Left hindlimb (tissue), 1 donor: ENCODE results near the gene IGF1R.
"Not testable (repeated sequence)": the region's sequence is repeated elsewhere in the genome, so short reads cannot be mapped to it uniquely, and the experiment has no call there.

Experiments used
- DNase-seq: peaks from one replicate; pipeline ENCODE4 v3.0.0-alpha.2; 2018

The IGF1R gene

DNA sequence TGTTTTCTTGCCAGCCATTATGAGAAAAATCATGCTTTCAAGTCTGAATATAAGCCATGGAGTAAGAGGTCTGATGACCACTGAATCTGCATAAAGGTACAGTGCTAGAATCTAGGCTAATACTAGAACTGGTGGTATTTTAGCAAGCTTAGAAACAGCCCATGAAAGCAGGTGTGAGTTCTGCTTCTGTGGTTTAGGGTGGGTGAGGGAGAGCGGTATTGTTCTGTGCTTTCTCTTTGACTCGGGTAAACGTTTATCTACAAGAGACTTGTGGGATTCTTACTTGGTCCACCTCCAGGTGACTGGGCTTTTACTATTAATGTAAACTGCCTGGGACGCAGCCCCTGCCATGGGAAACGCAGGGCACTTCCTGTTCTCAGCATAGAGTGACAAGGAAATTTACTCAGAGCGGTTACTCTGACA lies 304.1 kb downstream of the IGF1R start:
- DNase-seq: no peak

- no peak for DNase-seq
These were observed 304.9 kb downstream of the IGF1R start for GRCh38 chr15:98953000-98953787.

DNA sequence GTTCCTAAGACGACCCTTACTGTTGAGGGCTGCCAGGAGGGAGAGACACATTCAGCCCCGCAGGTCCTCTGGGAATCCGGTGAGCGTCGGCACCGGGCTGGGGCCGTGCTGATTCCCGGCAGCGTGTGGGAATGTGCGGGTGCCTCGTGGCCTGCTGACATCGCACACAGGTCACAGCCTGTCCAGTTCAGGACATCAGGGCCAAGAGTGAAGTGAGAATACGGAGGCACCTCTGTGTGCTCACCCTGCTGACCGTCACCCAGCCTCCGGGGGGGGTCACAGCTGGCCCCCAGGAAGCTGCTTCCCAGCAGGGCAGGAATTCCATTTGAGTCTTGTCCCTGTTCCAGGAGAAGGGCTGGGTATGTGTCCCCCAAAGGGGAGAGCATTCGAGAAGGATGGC lies 305.6 kb downstream of the IGF1R start:
- no peak for DNase-seq

- peak; percentile 56 for DNase-seq
These were observed 306.1 kb downstream of the IGF1R start for GRCh38 chr15:98954411-98954810.

GRCh38 chr15:98955331-98955730 lies 307.0 kb downstream of the IGF1R start:
- peak; percentile 60 for DNase-seq

DNA sequence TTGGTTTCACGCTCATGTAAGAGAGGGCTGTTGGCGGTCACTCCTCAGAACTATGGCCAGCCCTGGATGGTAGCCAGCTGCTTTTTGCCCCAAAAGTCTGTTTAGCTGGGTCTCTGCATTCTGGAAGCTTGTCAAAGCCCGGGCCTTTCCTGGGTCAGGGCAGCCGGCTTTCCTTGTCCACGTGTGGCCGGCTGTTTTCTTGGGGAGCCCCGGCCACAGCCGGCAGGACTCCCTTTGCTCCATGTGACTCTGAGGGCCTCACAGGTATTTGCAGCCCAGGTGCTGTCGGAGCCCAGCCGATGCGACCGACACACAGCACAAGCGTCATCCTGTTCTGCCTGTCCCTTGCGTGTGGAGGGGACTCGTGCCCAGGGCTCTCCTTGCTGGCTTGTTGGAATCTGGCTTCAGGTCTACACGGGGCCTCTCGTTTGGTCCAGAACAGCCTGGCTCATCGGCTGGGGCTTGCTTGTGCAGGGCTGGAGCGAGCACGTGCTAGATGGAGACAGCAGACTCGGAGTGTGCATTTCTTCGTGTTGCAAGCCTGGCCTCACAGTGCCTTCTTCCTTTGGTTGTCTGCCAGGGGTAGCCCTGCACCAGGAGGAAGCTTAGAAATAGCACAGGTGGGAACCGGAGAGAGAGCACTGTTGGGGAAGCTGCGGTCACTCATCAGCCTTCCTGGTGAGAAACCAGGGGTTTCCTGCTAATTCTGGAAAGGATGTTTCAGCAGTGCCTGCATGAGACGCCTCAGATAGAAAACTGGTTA lies 307.8 kb downstream of the IGF1R start:
- DNase-seq: no peak

- DNase-seq: no peak
These were observed 308.6 kb downstream of the IGF1R start for GRCh38 chr15:98956796-98957553.

GRCh38 chr15:98957655-98958054 lies 309.3 kb downstream of the IGF1R start:
- DNase-seq: no peak

DNA sequence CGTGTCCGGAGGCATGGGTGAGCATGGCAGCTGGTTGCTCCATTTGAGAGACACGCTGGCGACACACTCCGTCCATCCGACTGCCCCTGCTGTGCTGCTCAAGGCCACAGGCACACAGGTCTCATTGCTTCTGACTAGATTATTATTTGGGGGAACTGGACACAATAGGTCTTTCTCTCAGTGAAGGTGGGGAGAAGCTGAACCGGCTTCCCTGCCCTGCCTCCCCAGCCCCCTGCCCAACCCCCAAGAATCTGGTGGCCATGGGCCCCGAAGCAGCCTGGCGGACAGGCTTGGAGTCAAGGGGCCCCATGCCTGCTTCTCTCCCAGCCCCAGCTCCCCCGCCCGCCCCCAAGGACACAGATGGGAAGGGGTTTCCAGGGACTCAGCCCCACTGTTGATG lies 309.7 kb downstream of the IGF1R start:
- no peak for DNase-seq

GRCh38 chr15:98958918-98959639 lies 310.7 kb downstream of the IGF1R start:
- no peak for DNase-seq

DNA sequence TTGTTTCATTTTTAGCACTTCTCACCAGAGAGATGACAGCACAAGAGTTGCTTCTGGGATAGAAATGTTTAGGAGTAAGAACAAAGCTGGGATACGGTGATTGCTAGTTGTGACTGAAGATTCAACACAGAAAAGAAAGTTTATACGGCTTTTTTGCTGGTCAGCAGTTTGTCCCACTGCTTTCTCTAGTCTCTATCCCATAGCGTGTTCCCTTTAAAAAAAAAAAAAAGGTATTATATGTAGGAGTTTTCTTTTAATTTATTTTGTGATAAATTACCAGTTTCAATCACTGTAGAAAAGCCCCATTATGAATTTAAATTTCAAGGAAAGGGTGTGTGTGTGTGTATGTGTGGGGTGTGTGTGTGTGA lies 311.3 kb downstream of the IGF1R start:
- DNase-seq: no peak

GRCh38 chr15:98960555-98961050 lies 312.3 kb downstream of the IGF1R start:
- no peak for DNase-seq

DNA sequence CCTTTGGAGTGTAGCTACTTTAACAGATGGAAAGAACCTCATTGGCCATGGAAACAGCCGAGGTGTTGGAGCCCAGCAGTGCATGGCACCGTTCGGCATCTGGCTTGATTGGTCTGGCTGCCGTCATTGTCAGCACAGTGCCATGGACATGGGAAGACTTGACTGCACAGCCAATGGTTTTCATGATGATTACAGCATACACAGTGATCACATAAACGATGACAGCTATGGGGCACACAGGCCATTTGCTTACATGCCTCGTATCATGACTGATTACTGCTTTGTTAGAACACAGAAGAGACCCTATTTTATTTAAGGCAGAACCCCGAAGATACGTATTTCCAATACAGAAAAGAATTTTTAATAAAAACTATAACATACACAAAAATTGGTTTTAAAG lies 315.1 kb downstream of the IGF1R start:
- no peak for DNase-seq

GRCh38 chr15:98964466-98965133 lies 316.3 kb downstream of the IGF1R start:
- no peak for DNase-seq

DNA sequence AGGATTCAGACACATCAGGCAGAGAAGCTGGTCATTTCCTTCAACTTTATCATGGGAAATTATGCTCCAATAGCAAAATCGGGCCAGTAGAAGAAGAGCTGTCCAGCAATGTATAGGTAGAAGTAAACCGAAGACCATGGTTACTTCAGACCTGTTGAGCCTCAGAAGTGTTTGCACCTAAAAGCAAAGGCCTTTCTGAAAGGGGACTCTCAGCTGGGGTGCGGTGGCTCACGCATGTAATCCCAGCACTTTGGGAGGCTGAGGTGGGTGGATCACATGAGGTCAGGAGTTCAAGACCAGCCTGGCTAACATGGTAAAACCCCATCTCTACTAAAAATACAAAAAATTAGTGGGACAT lies 316.8 kb downstream of the IGF1R start:
- not testable (repeated sequence) for DNase-seq

DNA sequence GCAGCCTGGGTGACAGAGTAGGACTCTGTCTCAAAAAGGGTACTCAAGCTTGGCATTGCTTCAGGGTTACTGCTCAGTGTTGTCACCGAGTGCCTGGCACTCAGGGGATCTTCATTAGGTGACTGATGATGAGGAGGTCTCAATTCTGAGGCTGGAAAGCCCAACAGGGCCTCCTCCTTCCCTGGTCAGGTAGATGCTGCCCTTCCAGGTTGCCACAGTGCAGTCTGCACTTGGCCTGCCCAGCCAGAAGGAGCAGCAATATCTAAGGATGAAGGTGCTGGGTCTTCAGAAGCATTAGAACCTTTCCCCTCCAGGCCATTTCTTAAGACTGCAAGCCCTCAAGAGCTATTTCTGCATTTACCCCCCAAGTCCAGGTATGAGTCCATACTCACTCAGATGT lies 317.3 kb downstream of the IGF1R start:
- no peak for DNase-seq

DNA sequence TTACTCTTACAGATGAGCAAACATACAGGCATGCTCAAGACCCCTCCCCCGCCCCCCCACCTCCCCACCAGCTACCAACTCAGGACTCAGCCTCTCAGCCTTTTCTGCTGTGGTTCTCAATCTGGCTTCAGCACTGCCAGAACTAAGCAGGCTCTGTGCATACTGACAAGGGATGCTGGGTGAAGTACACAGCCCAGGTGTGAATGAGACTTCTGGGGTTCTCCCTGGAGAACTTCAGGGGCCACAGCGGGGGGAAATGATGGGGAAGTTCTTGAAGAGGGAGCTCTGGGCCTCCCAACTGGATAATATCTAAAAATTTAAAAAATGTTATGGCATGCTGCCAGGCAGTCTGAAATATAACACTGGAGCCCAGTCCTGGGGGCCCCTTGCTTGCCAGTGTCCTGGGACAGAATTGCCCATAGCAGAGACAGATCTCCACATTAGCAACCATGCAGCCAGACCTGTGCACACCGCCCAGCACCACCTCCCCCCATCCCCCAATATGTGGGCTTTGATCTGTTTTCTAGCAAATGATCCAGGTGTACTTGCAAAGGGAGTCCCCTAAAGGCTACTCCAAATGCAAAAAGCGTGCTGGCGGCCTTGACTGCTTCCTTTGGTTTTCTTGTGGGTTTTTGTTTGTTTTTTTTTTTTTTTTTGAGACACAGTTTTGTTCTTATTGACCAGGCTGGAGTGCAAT lies 317.9 kb downstream of the IGF1R start:
- DNase-seq: no peak

- DNase-seq: no peak
These were observed 318.8 kb downstream of the IGF1R start for GRCh38 chr15:98967096-98967495.

DNA sequence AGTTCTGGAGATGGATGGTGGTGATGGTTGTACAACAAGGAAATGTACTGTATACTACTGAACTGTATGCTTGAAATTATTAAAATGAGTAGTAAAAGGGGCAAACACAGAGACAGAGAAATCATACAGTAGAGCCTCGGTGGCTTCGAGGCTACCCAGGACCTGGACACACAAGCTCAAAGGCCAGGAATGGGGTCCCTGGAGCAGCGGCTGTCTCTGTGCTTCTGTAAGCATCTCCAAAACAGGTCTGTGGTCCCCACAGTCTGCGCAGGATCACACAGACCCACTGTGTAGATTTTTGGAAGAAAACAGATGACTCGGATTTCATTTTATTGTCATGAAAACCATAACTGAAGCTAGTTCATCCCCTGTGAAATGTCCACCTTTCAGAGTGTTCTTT lies 319.6 kb downstream of the IGF1R start:
- no peak for DNase-seq

DNA sequence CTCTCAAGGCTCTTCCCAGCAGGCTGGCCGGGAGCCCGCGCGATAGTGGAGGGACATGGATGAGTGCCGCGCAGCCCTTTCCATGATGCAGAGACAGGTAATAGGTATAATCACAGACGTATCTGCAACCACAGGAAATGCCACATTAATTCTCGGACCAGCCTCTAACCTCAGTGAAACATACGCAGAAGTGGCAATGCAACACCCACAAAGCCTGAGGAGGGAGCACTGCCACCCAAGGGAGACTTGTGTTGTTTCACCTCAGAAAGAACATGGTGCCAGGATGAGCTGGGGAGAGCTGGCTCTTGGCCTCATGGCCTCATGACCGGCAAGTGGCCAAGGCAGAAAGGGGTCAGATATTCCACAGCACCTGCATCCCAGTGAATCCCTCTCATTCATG lies 320.2 kb downstream of the IGF1R start:
- DNase-seq: no peak

DNA sequence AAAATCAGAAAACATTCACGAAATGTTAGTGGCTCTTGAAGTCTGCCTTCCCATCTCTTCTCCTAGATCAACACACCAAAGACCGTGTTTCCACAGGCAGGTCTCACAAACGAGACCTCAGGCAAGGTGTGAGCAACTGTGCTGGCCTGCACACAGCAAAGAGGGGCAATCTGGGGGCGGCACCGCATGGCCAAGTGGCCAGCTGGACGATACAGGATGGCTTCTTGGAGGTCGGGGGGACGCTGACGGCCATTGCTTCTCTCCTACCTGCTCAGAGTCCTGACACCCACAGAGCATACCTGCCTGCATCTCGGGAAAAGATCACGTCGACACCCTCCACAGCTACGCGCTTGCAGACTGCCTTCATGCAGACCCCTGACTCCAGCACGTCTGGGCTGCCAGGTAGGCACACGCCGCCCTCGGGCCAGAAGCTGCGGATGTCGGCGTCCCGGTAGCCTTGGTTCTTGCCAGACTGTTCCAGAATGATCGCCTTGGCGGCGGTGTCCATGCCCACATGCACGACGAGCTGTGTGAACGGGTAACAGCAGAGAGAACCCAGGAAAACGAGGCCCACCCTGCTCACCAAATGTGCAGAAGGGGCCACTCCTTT lies 320.9 kb downstream of the IGF1R start:
- no peak for DNase-seq
